ENCODE results near the gene ICE1.
"Not testable (repeated sequence)": the region's sequence is repeated elsewhere in the genome, so short reads cannot be mapped to it uniquely, and the experiment has no call there.

Gene ICE1, protein sequence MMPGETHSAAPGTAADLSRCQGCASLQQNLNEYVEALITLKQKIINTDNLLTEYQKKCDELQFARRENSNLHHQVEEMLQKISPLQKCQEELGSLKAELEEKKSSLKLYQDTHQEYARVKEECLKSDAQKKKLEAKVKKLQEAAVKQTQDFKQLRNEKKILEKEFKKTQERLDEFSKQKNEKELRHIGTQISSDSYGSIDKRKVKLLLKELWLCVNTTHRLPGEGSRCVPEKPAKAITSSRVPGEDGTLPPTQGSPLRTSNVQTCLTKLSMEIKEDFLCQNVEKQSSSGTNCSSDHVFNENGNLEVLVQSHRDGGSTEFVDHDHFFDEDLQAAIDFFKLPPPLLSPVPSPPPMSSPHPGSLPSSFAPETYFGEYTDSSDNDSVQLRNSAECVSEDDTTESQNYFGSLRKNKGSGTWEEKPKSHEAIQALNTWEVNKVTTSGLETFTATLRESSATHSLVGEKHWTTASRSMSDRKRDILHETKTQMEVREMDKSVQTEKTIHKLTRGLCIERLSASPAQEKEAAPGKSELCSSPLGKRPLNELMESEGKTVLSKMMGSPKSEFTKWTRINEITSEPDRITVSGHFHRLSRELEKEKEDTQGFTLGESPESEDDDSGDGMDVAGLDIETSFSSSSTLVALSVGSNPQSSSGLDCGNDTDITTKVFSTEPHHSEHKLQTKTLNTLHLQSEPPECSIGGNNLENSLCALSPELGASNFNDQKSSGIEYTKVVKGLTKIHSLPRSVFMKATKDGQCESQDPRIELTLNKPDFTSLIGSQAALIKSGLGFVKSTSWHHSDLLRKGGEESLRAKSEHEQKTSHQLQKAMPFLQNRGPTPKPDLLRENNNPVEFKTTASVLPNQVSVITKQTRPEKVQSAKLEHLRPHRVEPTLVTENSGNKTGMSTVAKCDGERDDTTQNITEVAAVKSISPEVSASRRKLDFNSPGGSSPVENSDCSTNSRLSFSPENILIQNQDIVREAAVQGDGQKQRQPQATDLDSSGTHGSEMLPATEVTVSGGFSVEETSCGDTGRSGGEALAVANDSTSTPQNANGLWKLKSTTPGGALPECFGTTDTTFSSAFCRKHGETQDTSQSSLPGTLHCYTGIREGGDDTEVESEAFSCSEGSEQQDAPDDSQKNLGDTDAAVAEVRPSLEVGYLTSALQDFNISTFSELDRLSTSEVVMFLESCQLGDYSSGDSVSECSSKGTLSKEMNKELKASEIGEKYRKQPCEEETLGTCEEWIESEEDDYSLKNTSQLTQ (N-terminal part only)

GRCh38 chr5:5421961-5422818 is at the start of gene ICE1:
ICE1 (plus strand) TSS chr5:5422677; CDS start chr5:5422916, 239 bp downstream.
- peak; percentile 90 for DNase-seq

GRCh38 chr5:5372930-5373329 is 49.5 kb upstream of the ICE1 start:
- no peak for DNase-seq

DNA sequence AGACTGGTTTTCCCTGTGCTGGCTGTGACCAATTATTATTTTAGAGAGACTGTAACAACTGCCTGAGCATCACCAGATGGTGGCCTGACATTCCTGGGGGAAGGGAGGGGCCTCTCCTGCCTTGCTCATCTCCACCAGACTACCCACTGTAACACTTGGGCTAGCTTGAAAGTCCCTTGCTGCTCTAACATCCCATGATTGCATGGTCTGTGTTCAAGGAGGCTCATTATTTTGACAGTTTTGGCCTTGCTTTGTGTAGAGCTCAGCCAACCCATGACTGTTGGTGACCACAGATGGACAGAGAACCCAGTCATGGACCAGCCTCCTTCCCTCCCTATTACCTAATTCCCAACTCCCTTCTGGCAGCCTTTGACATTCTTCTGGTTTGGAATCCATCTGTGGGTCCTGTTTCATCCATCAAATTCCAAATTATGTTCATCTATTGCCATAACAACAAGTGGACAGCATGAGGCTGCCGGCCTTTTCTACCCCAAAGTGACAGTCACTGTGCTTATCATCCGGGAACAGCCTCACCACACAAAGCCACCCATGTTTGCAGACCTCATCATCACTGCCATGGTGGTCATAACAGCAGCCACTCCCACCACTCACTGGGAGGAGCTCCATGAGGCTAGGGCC is 49.0 kb upstream of the ICE1 start:
- DNase-seq = no peak

- no peak for DNase-seq
Measured at GRCh38 chr5:5374009-5374715, 48.3 kb upstream of the ICE1 start.

DNA sequence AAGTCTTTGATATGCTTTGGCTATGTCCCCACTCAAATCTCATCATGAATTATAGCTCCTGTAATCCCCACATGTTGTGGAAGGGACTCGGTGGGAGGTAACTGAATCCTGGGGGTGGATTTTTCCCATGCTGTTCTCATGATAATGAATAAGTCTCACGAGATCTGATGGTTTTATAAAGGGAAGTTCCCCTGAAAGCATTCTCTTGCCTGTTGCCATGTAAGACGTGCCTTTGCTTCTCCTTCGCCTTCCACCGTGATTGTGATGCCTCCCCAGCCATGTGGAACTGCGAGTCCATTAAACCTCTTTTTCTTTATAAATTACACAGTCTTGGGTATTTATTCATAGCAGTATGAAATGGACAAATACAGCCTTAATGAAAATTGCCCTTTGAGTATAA is 44.7 kb upstream of the ICE1 start:
- DNase-seq = no peak

- DNase-seq = no peak
Measured at GRCh38 chr5:5378531-5378930, 43.9 kb upstream of the ICE1 start.

DNA sequence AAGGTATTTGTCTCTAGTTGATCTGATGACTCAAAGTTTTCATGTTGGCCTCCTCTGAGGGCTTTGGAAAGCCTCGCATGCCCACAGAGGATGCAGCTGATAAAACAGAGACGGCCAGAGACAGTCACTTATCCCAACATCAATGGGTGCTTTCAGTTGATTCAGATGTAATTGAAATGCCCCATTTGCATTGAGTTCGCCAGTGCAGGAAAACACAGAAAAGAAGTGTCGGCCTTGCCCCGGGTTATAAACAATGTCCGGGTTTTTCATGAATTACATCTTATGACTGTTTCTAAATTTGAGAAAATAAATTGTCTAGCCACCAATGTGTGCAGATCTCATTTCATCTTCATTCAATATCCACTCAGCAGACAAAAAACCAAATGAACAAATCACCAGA is 42.2 kb upstream of the ICE1 start:
- no peak for DNase-seq

- DNase-seq = no peak
Measured at GRCh38 chr5:5381310-5381913, 41.1 kb upstream of the ICE1 start.

DNA sequence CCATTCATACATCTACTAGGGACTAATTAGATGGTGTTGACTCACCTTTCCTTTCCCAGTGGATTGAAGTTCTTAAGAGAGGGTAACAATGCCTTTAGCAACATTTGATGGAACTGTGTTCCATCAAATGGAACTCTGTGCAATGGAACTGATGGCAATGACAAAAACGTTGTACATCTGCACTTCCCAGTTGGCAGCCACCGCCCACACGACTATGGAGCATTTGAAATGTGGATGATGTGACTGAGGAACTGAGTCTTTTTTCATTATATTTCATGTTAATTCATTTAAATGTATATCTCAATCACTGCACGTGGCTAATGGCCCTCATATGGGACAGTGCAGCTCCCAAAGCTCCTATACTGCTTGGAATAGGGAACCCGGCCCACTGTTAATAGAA is 39.0 kb upstream of the ICE1 start:
- DNase-seq = no peak

GRCh38 chr5:5384660-5385330 is 37.7 kb upstream of the ICE1 start:
- no peak for DNase-seq

GRCh38 chr5:5385331-5385662 is 37.2 kb upstream of the ICE1 start:
- no peak for DNase-seq

DNA sequence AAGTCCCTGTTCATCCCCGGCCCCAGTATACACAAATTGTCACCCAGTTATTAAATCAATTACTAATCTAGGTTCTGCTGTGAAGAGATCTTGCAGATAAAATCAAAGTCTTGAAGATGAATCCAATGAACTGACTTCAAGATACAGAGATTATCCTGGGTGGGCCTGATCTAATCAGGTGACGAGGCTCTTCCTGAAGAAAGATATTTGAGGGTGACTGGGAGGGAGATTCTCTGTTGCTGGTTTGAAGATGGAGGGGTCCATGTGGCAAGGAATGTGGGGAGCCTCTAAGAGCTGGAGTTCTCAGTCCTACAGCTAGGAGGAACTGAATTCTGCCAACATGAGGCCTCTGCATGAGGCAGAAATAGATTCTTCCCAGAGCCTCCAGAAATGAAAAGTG is 36.1 kb upstream of the ICE1 start:
- DNase-seq = no peak

GRCh38 chr5:5387192-5387591 is 35.3 kb upstream of the ICE1 start:
- DNase-seq = no peak

GRCh38 chr5:5387777-5388176 is 34.7 kb upstream of the ICE1 start:
- no peak for DNase-seq

- not testable (repeated sequence) for DNase-seq
Measured at GRCh38 chr5:5390121-5390869, 32.2 kb upstream of the ICE1 start.

DNA sequence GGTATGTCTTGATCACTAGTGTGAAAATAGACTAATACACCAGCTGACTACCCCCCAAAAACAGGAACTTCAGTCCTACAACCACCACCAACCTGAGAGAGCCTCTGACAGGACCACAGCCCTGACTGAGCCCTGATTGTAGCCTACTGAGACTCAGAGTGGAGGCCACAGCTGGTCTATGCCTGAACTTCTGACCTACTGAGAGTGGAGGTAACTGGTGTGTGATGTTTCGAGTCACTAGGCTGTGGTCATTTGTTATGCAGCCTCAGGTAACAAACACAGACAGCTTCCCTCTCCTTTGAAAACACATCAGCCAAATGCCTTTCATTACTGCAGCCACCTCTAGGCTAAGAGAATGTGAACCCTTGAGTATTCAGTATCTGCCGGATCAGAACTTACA is 30.0 kb upstream of the ICE1 start:
- not testable (repeated sequence) for DNase-seq

- not testable (repeated sequence) for DNase-seq
Measured at GRCh38 chr5:5394384-5394986, 28.0 kb upstream of the ICE1 start.

DNA sequence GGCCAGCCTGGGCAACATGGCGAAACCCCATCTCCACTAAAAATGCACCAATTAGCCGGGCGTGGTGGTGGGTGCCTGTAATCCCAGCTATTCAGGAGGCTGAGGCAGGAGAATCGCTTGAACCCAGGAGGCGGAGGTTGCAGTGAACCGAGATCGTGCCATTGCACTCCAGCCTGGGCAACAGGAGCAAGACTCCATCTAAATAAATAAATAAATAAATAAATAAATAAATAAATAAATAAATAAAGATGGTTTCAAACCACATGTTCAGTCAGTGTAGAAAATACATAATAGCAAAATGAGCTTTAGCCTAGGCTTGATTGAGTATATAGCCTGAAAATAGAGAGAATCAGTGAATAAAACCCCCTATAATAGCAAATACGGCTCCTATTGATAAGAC is 27.4 kb upstream of the ICE1 start:
- not testable (repeated sequence) for DNase-seq

DNA sequence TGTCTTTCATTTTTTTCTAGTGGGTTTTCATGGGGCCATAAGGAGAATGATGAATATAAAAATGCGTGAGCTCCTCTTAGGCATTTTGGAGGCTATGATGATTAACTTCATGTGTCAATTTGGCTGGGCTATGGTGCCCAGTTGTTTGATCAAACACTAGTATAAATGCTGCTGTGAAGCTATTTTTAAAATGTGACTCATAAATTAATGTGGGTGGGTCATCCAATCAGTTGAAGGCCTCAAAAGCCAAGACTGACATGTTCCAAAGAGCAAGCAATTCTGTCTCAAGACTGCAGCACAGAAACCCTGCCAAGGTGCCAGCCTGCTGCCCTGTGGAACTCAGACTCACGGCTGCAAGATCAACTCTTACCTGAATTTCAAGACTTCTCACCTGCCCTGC is 24.4 kb upstream of the ICE1 start:
- DNase-seq = no peak
